Measurements from ENCODE around the gene OAS2. TPM values are rescaled to one million over a fixed set of nuclear protein-coding genes. Genes with fewer than 3 reads are reported as not detected.

Gene OAS2
- polyA plus RNA-seq, 3 donors = 7.7 to 9.9 (median 9.6) TPM

DNA sequence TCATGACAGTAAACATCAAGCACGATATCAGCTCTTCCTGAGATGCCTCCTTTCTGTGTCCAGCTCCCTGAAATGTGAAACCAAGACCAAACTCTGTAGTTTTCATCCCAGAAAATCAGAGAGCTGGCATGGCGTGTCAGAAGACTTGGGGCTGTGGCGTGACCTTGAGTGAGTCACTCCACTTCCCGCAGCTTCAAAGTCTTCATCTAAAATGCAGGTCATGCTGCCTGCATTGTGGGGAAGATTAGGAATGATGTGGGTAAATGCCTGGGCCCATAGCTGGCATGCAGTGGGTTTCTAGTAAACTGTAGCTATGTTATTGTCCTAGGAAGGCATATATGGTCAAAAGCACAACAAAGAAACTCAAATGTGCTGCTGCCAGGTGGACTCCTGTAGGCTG lies 28.8 kb downstream of the OAS2 start:
- DNase-seq (ENCODE audit: low read depth in 3 of 3, low spot score in 2 of 3) = no peak

DNA sequence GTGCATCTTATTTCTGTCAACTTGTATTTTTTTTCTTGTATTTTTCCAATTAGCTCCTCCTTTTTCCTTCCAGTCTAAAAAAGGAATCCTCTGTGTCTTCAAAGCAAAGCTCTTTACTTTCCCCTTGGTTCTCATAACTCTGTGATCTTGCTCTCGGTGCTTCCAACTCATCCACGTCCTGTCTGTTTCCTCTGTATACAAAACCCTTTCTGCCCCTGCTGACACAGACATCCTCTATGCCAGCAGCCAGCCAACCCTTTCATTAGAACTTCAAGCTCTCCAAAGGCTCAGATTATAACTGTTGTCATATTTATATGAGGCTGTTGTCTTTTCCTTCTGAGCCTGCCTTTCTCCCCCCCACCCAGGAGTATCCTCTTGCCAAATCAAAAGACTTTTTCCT lies 32.4 kb downstream of the OAS2 start:
- DNase-seq (ENCODE audit: low read depth in 3 of 3, low spot score in 2 of 3) = no peak

DNA sequence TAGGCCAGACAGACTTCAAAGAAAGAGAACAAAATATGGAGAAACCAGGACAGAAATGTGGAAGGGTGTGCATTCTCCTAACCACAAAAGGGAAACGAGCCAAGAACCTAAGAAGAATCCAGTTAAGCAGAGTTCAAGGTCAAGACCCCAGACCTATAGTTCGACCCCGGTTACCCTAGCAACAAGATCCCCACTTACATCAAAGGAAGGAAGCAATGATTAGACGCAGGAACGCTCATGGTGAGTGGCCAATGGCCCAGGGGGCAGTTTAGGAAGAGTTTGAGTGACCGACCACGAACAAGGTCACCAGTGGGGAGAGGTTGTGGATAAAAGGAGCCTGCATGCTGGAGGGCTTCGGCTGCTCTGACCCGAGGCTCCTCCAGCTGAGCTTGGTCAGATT lies 36.2 kb downstream of the OAS2 start:
- DNase-seq (ENCODE audit: low read depth in 3 of 3, low spot score in 2 of 3) = no peak

DNA sequence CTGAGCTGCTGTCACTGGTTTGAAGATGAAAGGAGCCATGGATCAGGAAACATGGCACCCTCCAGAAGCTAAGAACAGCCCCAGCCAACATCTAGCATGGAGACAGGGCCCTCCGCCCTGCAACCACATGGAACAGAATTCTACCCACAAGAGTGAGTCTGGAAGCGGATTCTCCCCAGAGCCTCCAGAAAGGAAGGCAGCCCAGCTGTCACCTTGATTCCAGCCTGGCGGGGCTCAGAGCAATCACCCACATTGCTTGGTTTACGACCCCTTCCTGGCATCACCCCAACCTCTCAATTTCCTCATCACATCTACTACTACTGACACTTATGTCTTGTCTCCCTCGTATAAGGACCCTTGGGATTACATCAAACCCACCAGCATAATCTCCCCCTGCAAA lies 38.5 kb downstream of the OAS2 start:
- no peak for DNase-seq (ENCODE audit: low read depth in 3 of 3, low spot score in 2 of 3)

- DNase-seq (ENCODE audit: low read depth in 3 of 3, low spot score in 2 of 3) = no peak
These were observed 40.7 kb downstream of the OAS2 start for GRCh38 chr12:113019025-113019424.

- DNase-seq (ENCODE audit: low read depth in 3 of 3, low spot score in 2 of 3) = no peak
These were observed 43.2 kb downstream of the OAS2 start for GRCh38 chr12:113021500-113021899.

- no peak for DNase-seq (ENCODE audit: low read depth in 3 of 3, low spot score in 2 of 3)
These were observed 44.4 kb downstream of the OAS2 start for GRCh38 chr12:113022563-113023297.

- no peak for DNase-seq (ENCODE audit: low read depth in 3 of 3, low spot score in 2 of 3)
These were observed 49.4 kb downstream of the OAS2 start for GRCh38 chr12:113027726-113028125.

GRCh38 chr12:113030875-113031525 lies 52.7 kb downstream of the OAS2 start:
- peak in 2 of 3 donors; percentile 40 for DNase-seq (ENCODE audit: low read depth in 3 of 3, low spot score in 2 of 3)

DNA sequence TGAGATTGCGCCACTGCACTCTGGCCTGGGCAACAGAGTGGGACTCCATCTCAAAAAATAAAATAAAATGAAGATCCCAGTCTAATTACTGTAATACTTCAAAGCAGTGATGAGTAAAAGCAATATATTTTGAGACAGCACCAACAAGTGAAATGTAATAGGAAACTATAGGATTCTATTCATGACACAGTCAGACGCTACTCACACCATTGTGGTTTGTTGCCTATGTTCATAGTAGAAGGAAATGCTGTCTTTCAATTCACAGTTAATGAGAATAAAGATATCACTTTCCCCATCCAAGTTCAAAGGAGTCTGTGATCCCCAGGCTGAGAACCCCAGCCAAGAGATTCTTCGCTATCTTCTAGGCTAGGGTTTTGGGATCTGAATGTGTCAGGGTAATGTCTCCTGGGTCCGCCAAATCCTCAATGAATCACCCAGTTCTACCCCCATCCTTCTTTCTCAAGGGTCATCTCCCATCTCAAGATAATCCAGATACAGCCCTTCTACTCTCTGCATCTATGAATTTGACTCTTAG lies 61.7 kb downstream of the OAS2 start:
- no peak for DNase-seq (ENCODE audit: low read depth in 3 of 3, low spot score in 2 of 3)

DNA sequence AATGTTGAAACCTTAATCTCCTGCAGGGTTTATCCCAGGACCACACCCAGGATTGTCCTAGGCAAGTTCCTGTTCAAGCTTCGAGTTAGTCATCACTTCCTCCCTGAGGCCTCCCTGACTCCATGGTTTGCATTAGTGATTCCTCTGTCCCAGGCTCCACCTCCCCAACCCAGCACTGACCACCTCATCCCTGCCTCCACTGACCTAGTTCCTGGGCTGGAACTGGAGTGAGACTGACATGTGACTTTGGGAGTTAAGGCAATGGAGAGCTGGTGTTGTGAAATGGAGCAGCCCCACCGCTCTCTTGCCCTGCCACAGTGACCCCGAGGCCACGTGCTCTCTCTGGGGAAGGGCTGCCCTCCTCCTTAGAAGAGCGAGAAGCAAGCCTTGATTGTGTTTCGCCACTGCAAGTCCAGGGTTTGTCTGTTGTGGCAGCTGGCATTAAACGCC lies 62.4 kb downstream of the OAS2 start:
- DNase-seq (ENCODE audit: low read depth in 3 of 3, low spot score in 2 of 3) = no peak

GRCh38 chr12:113041560-113041959 lies 63.2 kb downstream of the OAS2 start:
- DNase-seq (ENCODE audit: low read depth in 3 of 3, low spot score in 2 of 3) = no peak

DNA sequence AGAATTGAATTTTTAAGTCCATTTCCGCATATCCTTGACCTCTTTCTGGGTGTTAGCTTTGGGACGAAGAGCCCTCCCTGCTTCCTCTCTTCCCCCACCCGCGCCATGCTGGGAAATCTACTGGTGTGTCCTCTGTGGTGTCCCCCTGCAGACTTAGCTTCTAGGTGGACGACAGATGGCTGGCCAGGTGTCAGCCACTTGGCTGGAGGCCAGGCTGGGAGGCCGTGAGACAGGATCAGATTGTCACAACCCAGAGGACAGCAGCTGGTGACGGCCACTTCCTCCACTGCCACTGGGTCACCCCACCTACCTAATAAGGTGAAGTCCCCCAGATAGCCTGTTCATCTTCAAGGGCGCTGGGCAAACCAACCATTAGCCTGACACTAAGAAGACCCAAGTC lies 64.9 kb downstream of the OAS2 start:
- DNase-seq (ENCODE audit: low read depth in 3 of 3, low spot score in 2 of 3) = no peak

- no peak for DNase-seq (ENCODE audit: low read depth in 3 of 3, low spot score in 2 of 3)
These were observed 66.2 kb downstream of the OAS2 start for GRCh38 chr12:113044516-113044915.

GRCh38 chr12:113048716-113049127 lies 70.4 kb downstream of the OAS2 start:
- DNase-seq (ENCODE audit: low read depth in 3 of 3, low spot score in 2 of 3) = peak in 1 of 3 donors; percentile 51

- DNase-seq (ENCODE audit: low read depth in 3 of 3, low spot score in 2 of 3) = no peak
These were observed 71.8 kb downstream of the OAS2 start for GRCh38 chr12:113049976-113050742.

DNA sequence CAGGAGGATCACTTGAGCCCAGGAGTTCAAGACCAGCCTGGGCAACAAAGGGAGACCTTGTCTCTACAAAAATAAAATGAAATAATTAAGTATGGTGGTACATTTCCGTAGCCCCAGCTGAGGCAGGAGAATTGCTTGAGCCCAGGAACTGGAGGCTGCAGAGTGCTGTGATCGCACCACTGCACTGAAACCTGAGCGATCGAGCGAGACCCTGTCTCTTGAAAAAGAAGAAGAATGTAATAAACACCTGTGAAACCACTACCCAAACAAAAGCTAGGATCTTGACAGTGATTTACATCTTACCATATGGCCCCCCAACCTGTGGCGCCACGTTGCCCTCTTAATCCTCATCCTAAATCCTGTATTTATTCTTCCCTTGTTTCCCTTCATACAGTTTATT lies 72.5 kb downstream of the OAS2 start:
- DNase-seq (ENCODE audit: low read depth in 3 of 3, low spot score in 2 of 3) = no peak

DNA sequence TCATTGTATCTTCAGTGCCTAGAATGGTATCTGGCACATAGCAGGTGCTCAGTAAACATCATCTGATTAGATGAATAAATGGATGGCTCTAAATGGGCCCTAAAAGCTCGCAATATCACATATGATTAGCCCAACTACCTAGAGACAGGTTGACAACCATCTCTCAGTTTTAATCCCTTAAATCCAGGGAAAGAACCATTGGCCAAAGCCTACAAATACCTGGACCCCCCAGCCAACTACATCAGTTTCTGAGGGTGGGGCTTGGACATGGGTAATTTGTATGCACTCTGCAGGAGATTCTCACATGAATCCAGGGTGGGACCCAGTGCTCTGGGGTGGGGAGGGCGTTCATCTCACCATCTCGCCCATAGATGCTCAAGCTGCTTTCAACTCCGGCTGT lies 73.4 kb downstream of the OAS2 start:
- no peak for DNase-seq (ENCODE audit: low read depth in 3 of 3, low spot score in 2 of 3)

DNA sequence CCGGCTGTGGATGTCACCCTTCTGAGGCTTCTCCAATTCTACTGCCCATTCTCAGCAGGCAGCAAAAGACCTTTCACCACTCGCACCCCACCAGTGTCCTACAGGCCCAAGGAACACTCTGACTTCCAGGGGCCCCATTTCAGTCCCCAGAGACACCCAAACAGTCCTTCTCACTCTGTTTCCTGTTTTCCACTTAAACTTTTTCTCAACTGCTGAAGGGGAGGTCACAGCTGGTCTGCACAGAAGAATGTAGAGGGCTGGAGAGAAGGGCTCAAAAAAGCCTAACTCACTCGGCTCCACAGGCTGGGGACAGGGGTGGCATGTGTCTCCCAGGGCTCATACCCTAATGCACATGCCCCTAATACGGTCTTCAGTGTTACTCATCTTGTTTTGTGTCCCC lies 74.0 kb downstream of the OAS2 start:
- no peak for DNase-seq (ENCODE audit: low read depth in 3 of 3, low spot score in 2 of 3)

- DNase-seq (ENCODE audit: low read depth in 3 of 3, low spot score in 2 of 3) = no peak
These were observed 76.7 kb downstream of the OAS2 start for GRCh38 chr12:113054948-113055486.

Data from right renal cortex interstitium (tissue), 3 donors.